Activated naive CD4-positive, alpha-beta T cell treated with anti-CD3 and anti-CD28 coated beads, Interleukin-2, amount 10 ng/mL, durations not matched to agents 7 days and 5 days (primary cell): ENCODE results near the gene RGS6.
A peak's percentile ranks its signal among the peaks of the same experiment; 100 is the strongest.

Experiments
- CTCF ChIA-PET: fragments of 350-600 bp; sonication (Branson Sonifier 250); formaldehyde crosslinking; loops from one replicate; lab custom pipeline; 2021; ENCODE audit warnings: antibody characterized with exemption; lab: Charles Lee
- DNase-seq: peaks from one replicate; pipeline ENCODE4 v3.0.0-alpha.2; 2020
- H3K27ac Mint-ChIP-seq: one replicate; pipeline ENCODE4 v1.8.0; 2021; ENCODE audit warnings: mild to moderate bottlenecking, moderate library complexity, mixed read lengths
- H3K27me3 Mint-ChIP-seq: one replicate; pipeline ENCODE4 v1.8.0; 2021; ENCODE audit warnings: mild to moderate bottlenecking, mixed read lengths
- H3K36me3 Mint-ChIP-seq: one replicate; pipeline ENCODE4 v1.8.0; 2021; ENCODE audit warnings: mixed read lengths
- H3K4me1 Mint-ChIP-seq: one replicate; pipeline ENCODE4 v1.8.0; 2021; ENCODE audit warnings: mixed read lengths
- H3K4me3 Mint-ChIP-seq: one replicate; pipeline ENCODE4 v1.8.0; 2021; ENCODE audit warnings: mild to moderate bottlenecking, moderate library complexity, mixed read lengths
- H3K9me3 Mint-ChIP-seq: one replicate; pipeline ENCODE4 v1.8.0; 2021; ENCODE audit warnings: mixed read lengths

Gene RGS6

DNA sequence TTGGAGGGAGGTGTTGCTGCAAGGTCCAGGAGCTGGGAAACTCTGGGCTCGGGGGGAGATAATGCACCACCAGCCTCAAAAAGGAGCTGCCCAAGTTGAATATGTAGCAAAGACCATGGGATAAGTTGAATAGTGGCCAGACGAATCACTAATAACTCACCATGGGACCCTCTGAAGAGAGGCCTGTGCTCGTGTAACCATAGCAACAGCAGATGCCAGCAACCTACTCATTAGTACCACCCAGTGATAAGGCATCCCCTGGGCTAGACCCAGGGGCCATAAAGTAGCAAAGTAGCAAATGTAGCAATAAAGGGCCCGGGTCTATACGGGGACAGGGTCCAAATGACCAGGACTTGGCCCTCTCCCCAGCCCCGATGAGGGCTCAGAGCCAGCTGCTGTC lies 633.7 kb downstream of the RGS6 start:
- H3K36me3 Mint-ChIP-seq: no peaks in the 10 kb centered on the region
- H3K4me1 Mint-ChIP-seq: peaks cover 12% of the 10 kb centered on the region
- no peaks in the 10 kb centered on the region for H3K9me3 Mint-ChIP-seq
- peaks cover 67% of the 10 kb centered on the region for H3K27me3 Mint-ChIP-seq
- no peak for DNase-seq
- no peak overlapping the region for H3K4me3 Mint-ChIP-seq
- CTCF ChIA-PET: no interaction called here
- H3K27ac Mint-ChIP-seq: no peak overlapping the region

DNA sequence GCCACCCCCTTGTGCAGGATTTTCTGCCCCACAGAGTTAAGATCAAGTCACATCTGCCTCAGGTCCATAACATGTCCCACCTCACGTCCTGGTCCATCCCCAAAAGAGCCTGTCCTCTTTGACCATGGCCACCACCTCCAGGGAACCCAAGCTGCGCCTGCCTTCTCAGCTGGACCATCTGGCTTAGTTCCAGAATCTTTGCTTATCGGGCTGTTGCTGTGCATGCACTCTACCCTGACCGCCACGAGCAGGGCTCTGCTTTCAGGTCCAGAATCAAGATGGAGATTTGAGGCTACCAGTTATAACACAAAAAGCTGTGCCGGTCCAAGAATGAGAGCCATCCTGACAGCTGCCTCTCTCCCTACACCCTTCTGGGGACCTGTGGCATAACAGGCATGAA lies 635.0 kb downstream of the RGS6 start:
- CTCF ChIA-PET: no interaction called here
- Mint-ChIP-seq H3K36me3 (no peaks in the 10 kb centered on the region), H3K9me3 (peaks cover 6% of the 10 kb centered on the region), H3K27ac (no peak overlapping the region), H3K27me3 (peaks cover 63% of the 10 kb centered on the region), H3K4me1 (peaks cover 12% of the 10 kb centered on the region), H3K4me3 (no peak overlapping the region)
- no peak for DNase-seq

DNA sequence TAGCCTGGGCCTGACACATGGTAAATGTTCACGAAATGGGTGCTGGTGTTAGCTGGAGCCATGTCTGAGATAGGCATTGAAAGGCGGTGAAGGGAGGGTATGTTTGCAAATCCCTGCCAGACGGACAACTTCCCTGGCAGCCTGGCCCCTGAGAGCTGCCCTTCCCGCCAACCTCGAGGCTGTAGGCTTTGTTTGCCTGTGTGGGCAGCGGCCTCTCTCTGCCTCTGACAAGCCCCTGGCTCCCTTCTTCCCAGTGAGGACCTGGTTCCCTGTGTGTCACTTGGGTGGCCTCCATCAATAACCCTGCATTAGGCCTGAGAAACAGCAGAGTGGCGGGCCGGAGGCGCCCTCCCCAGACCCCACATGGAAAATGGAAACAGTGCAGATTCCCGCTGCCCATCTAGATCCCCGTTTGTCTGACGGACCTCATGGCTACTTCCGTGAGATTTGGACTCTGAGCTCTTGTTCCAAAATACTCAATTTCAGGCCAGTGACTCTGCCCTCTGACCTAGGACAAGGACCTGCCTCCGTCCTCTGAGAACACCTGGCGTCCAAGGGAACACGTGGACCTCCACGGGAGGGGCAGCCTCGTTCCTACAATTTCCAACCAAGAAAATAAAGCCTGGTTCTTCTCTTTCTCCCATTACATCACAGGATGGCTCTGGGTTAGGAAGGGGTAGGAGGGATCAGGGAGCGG lies 636.2 kb downstream of the RGS6 start:
- Mint-ChIP-seq H3K27me3 (peaks cover 67% of the 10 kb centered on the region), H3K27ac (no peak overlapping the region), H3K4me3 (no peak overlapping the region), H3K36me3 (no peaks in the 10 kb centered on the region), H3K4me1 (peaks cover 13% of the 10 kb centered on the region), H3K9me3 (peaks cover 6% of the 10 kb centered on the region)
- DNase-seq: no peak
- CTCF ChIA-PET: interaction anchor here (0.6 kb wide), 1 partner anchor 904 kb away, joined by 4 read pairs; no protein-coding TSS in a partner anchor

DNA sequence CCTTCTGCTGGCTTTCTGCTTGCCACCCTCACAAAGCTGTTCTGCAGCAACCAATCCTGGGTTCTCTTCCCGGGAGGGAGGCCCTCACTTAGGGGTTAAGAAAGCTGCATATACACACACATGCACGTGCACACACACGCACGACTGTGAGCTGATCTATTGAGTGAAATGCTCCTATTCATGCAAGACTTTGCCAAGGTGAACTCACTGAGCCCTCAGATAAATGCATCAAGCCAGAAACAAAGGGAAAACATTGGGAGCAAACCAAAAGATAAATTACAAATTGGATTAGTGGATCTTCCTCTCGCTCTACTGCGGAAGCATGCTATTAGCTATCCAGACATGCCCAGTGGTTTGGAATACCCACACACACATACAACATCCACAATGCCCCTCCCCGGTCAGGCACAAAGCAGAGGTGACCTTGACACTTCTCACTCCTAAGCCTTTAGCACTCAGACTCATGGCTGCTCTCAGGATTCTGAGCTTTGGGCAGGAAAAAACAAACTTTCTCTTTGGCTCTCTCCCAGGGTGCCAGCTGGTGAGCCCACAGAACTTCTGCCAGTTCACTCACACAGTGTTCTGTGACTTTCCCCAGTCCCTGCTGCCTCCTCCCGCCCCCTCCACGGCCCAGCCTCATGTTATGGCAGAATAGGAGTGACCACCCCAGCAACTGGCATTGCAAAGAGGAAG lies 641.6 kb downstream of the RGS6 start:
- Mint-ChIP-seq H3K27ac (no peak overlapping the region), H3K27me3 (peaks cover 84% of the 10 kb centered on the region), H3K9me3 (peaks cover 6% of the 10 kb centered on the region), H3K36me3 (no peaks in the 10 kb centered on the region), H3K4me3 (no peak overlapping the region), H3K4me1 (peaks cover 4% of the 10 kb centered on the region)
- DNase-seq: no peak
- CTCF ChIA-PET: no interaction called here

GRCh38 chr14:72574715-72575114 lies 642.5 kb downstream of the RGS6 start:
- no peak overlapping the region for H3K27ac Mint-ChIP-seq
- peaks cover 6% of the 10 kb centered on the region for H3K9me3 Mint-ChIP-seq
- CTCF ChIA-PET: no interaction called here
- peaks cover 82% of the 10 kb centered on the region for H3K27me3 Mint-ChIP-seq
- no peak for DNase-seq
- H3K36me3 Mint-ChIP-seq: no peaks in the 10 kb centered on the region
- peaks cover 4% of the 10 kb centered on the region for H3K4me1 Mint-ChIP-seq
- no peak overlapping the region for H3K4me3 Mint-ChIP-seq

DNA sequence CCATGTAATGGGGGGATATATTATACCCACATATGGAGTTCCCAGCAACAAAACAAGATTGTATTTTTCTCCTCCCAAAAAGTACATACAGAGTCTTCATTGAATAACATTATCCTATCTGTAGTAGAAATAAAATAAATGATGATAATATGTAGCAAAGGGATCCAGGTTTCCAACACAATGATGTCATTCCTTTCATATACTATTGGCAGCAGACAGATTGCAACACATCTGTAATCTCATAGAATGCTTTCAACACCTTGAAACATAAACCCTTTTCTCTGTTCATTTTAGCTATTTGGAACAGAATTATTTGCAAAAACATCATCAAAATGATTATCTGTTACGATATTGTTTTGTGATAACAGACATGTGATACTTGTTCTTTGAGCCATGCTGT lies 644.0 kb downstream of the RGS6 start:
- H3K27me3 Mint-ChIP-seq: peaks cover 83% of the 10 kb centered on the region
- CTCF ChIA-PET: no interaction called here
- H3K4me1 Mint-ChIP-seq: peaks cover 4% of the 10 kb centered on the region
- no peak overlapping the region for H3K4me3 Mint-ChIP-seq
- H3K36me3 Mint-ChIP-seq: no peaks in the 10 kb centered on the region
- H3K9me3 Mint-ChIP-seq: peaks cover 4% of the 10 kb centered on the region
- no peak overlapping the region for H3K27ac Mint-ChIP-seq
- no peak for DNase-seq

- Mint-ChIP-seq H3K36me3 (peaks cover 4% of the 10 kb centered on the region), H3K27me3 (peaks cover 82% of the 10 kb centered on the region), H3K4me3 (no peak overlapping the region), H3K4me1 (peaks cover 1% of the 10 kb centered on the region), H3K9me3 (no peaks in the 10 kb centered on the region), H3K27ac (no peak overlapping the region)
- DNase-seq: no peak
- CTCF ChIA-PET: no interaction called here
Observed at GRCh38 chr14:72577521-72577920, 645.3 kb downstream of the RGS6 start.

- CTCF ChIA-PET: no interaction called here
- no peaks in the 10 kb centered on the region for H3K4me1 Mint-ChIP-seq
- H3K4me3 Mint-ChIP-seq: no peak overlapping the region
- H3K27ac Mint-ChIP-seq: no peak overlapping the region
- peaks cover 4% of the 10 kb centered on the region for H3K36me3 Mint-ChIP-seq
- H3K27me3 Mint-ChIP-seq: peaks cover 82% of the 10 kb centered on the region
- no peak for DNase-seq
- no peaks in the 10 kb centered on the region for H3K9me3 Mint-ChIP-seq
Observed at GRCh38 chr14:72578514-72578913, 646.3 kb downstream of the RGS6 start.

- CTCF ChIA-PET: no interaction called here
- Mint-ChIP-seq H3K27me3 (peaks cover 77% of the 10 kb centered on the region), H3K4me3 (no peak overlapping the region), H3K27ac (no peak overlapping the region), H3K9me3 (peaks cover 23% of the 10 kb centered on the region), H3K4me1 (peaks cover 6% of the 10 kb centered on the region), H3K36me3 (peaks cover 32% of the 10 kb centered on the region)
- no peak for DNase-seq
Observed at GRCh38 chr14:72582582-72582981, 650.4 kb downstream of the RGS6 start.

- CTCF ChIA-PET: no interaction called here
- peaks cover 8% of the 10 kb centered on the region for H3K4me1 Mint-ChIP-seq
Observed at GRCh38 chr14:72583316-72584272, 651.4 kb downstream of the RGS6 start.

GRCh38 chr14:72588521-72588920 lies 656.3 kb downstream of the RGS6 start:
- DNase-seq: no peak
- H3K36me3 Mint-ChIP-seq: peaks cover 51% of the 10 kb centered on the region
- peaks cover 51% of the 10 kb centered on the region for H3K4me1 Mint-ChIP-seq
- peaks cover 56% of the 10 kb centered on the region for H3K27me3 Mint-ChIP-seq
- H3K4me3 Mint-ChIP-seq: no peak overlapping the region
- peaks cover 34% of the 10 kb centered on the region for H3K9me3 Mint-ChIP-seq
- CTCF ChIA-PET: no interaction called here
- H3K27ac Mint-ChIP-seq: no peak overlapping the region

More at GRCh38 chr14:72583316-72584272, 651.4 kb downstream of the RGS6 start:
- Mint-ChIP-seq H3K27me3 (peaks cover 72% of the 10 kb centered on the region), H3K36me3 (peaks cover 37% of the 10 kb centered on the region), H3K27ac (no peak overlapping the region), H3K4me3 (no peak overlapping the region), H3K9me3 (peaks cover 23% of the 10 kb centered on the region)
- no peak for DNase-seq

GRCh38 chr14:72589652-72590051 lies 657.4 kb downstream of the RGS6 start:
- Mint-ChIP-seq H3K4me1 (peaks cover 56% of the 10 kb centered on the region), H3K27ac (no peak overlapping the region), H3K4me3 (no peak overlapping the region), H3K27me3 (peaks cover 53% of the 10 kb centered on the region), H3K9me3 (peaks cover 32% of the 10 kb centered on the region), H3K36me3 (peaks cover 46% of the 10 kb centered on the region)
- CTCF ChIA-PET: no interaction called here
- DNase-seq: no peak

- H3K4me3 Mint-ChIP-seq: peak overlapping the region; percentile 52
- CTCF ChIA-PET: no interaction called here
Observed at GRCh38 chr14:72590577-72590976, 658.3 kb downstream of the RGS6 start.

DNA sequence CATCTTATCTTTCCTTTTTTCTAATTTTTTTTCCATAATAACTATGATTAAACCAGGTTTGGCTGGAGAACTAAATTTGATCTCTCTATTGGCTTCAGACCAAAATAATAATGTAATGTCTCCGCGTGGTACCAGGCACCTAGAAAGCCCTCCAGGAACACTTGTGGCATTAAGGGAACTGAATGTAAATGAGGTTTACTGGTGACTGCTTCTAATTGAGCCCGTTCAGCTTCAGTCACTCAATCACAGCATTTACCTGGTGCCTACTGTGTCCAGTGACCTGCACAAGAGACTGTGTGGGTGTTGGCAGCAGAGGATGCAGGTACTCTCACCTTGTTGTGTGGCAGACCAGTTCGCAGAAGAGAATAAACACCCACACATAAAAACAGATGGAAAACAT lies 659.2 kb downstream of the RGS6 start:
- peaks cover 73% of the 10 kb centered on the region for H3K4me1 Mint-ChIP-seq
- H3K4me3 Mint-ChIP-seq: no peak overlapping the region
- H3K9me3 Mint-ChIP-seq: peaks cover 25% of the 10 kb centered on the region
- H3K27ac Mint-ChIP-seq: no peak overlapping the region
- H3K36me3 Mint-ChIP-seq: peaks cover 37% of the 10 kb centered on the region
- CTCF ChIA-PET: no interaction called here
- DNase-seq: no peak
- H3K27me3 Mint-ChIP-seq: peaks cover 45% of the 10 kb centered on the region

More at GRCh38 chr14:72590577-72590976, 658.3 kb downstream of the RGS6 start:
- Mint-ChIP-seq H3K36me3 (peaks cover 40% of the 10 kb centered on the region), H3K4me1 (peaks cover 65% of the 10 kb centered on the region), H3K27me3 (peaks cover 45% of the 10 kb centered on the region), H3K27ac (peak overlapping the region; percentile 86), H3K9me3 (peaks cover 29% of the 10 kb centered on the region)
- DNase-seq: peak; percentile 58
